OCI-LY1 (cell line): ENCODE measurements around the gene MAIP1.

Source experiments
- EZH2 ChIP-seq: fragments of 200-600 bp; sonication (generic), shearing (Covaris generic); IDR thresholded peaks from 2 replicates; pipeline ENCODE4 v1.8.0; 2017; ENCODE audit warnings: borderline replicate concordance, mixed run types, mild to moderate bottlenecking, antibody characterized with exemption, low read length, moderate library complexity, mixed read lengths
- TF ChIP-seq, protein P1 (sequence below): fragments of 200-600 bp; sonication (generic), shearing (Covaris generic); IDR thresholded peaks from 2 replicates; pipeline ENCODE4 v1.5.1; 2017; ENCODE audit warnings: mild to moderate bottlenecking, antibody characterized with exemption, low read length, moderate library complexity, mixed read lengths

DNA sequence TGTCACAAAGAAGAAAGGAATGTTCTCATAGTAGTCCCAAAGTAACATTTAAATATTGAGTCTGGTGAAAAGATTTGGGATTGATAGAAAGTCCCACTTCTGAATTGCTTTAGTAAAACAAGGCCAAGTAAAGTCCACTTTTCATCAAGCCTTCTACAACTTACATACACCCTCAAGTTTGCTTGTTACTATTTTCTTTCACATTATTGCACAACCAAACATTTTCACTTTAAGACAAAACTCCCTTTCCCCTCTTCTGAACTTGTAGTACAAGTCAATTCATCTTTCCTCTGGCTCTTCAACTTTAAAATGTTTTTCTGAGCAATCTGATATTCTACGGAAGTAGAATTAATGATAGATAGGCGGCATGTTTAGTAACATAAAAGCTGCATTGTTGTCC is 11.0 kb downstream of the MAIP1 start:
- no peak for TF ChIP-seq EZH2
- TF ChIP-seq, protein P1, sequence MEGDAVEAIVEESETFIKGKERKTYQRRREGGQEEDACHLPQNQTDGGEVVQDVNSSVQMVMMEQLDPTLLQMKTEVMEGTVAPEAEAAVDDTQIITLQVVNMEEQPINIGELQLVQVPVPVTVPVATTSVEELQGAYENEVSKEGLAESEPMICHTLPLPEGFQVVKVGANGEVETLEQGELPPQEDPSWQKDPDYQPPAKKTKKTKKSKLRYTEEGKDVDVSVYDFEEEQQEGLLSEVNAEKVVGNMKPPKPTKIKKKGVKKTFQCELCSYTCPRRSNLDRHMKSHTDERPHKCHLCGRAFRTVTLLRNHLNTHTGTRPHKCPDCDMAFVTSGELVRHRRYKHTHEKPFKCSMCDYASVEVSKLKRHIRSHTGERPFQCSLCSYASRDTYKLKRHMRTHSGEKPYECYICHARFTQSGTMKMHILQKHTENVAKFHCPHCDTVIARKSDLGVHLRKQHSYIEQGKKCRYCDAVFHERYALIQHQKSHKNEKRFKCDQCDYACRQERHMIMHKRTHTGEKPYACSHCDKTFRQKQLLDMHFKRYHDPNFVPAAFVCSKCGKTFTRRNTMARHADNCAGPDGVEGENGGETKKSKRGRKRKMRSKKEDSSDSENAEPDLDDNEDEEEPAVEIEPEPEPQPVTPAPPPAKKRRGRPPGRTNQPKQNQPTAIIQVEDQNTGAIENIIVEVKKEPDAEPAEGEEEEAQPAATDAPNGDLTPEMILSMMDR: no peak
